ENCODE data around the gene GPD2. TPM values are rescaled to one million over a fixed set of nuclear protein-coding genes. Genes with fewer than 3 reads are reported as not detected.

GPD2 gene
- total and polyA plus RNA-seq, 2 of the 8 experiments (the other 6 are each of a cell fraction or from before 2014, with no cell fraction given), result 8.4 to 43.1 TPM

- 88% methylated on average over 1 of the region's 1 CpG; no CpG with 5 or more reads in 1 of the 2 experiments for WGBS, 2 experiments (ENCODE audit: extremely low coverage in 1 of 2, insufficient coverage in 1 of 2, insufficient read length in 1 of 2, insufficient replicate concordance in 2 of 2, low coverage in 1 of 2, low lambda C conversion rate in 2 of 2, missing lambda C conversion rate in 1 of 2)
- Histone ChIP-seq H3K27ac (ENCODE audit: low read depth, low read length) (no peak overlapping the region), H4K5ac (ENCODE audit: insufficient read length, low read depth, low read length) (no peak overlapping the region), H2AFZ (ENCODE audit: low read length) (no peak overlapping the region), H3K36me3 (ENCODE audit: control insufficient read depth in 2 of 4, insufficient read depth in 4 of 4, low read length in 3 of 4) (no peaks in the 10 kb centered on the region), H3K18ac (ENCODE audit: extremely low read depth, low read length) (no peak overlapping the region), H3K9me3 (ENCODE audit: insufficient read depth in 2 of 2, low read depth in 1 of 2, low read length in 1 of 2) (peaks cover 0 to 3% of the 10 kb centered on the region in 2 experiments; a peak in 1 of 4 replicates), H3K23me2 (ENCODE audit: low read depth, low read length) (peaks cover 3% of the 10 kb centered on the region; the same call in 1 of the 2 replicates), H2BK120ac (replicated peaks; ENCODE audit: low read depth, low read length) (no peak overlapping the region), H3K4me3 (ENCODE audit: extremely low read depth in 1 of 4, insufficient read depth in 2 of 4, low read depth in 3 of 4, low read length in 4 of 4) (no peak overlapping the region), H3K79me2 (ENCODE audit: control insufficient read depth in 1 of 2, insufficient read depth in 2 of 2, low read length in 2 of 2) (no peaks in the 10 kb centered on the region), H4K91ac (replicated peaks; ENCODE audit: insufficient read length, low read length) (no peak overlapping the region), H3K79me1 (ENCODE audit: low read depth, low read length) (no peaks in the 10 kb centered on the region), H3K23ac (ENCODE audit: insufficient read length) (no peak overlapping the region), H3K27me3 (replicated peaks in 1 of 4; ENCODE audit: control insufficient read depth in 3 of 4, extremely low read depth in 1 of 4, insufficient read depth in 3 of 4, low read length in 3 of 4) (no peaks in the 10 kb centered on the region), H3K4ac (replicated peaks; ENCODE audit: insufficient read length, low read depth, low read length) (no peak overlapping the region), H3K9ac (replicated peaks in 1 of 4; ENCODE audit: extremely low read depth in 1 of 4, low read depth in 3 of 4, low read length in 3 of 4) (no peak overlapping the region), H3K4me1 (replicated peaks in 1 of 4; ENCODE audit: control insufficient read depth in 3 of 4, insufficient read depth in 4 of 4, low read length in 3 of 4) (peaks cover 0 to 14% (median 2%) of the 10 kb centered on the region in 4 experiments; a peak in 4 of 7 replicates), H3K14ac (ENCODE audit: insufficient read length) (no peak overlapping the region), H2BK12ac (ENCODE audit: low read depth, low read length) (no peak overlapping the region), H2BK15ac (ENCODE audit: low read length) (no peak overlapping the region), H4K8ac (ENCODE audit: extremely low read depth, insufficient read depth, low read length) (no peak overlapping the region), H2BK5ac (ENCODE audit: low read depth, low read length) (no peak overlapping the region), H4K20me1 (replicated peaks in 1 of 2; ENCODE audit: control insufficient read depth in 1 of 2, insufficient read depth in 2 of 2, low read length in 2 of 2) (no peaks in the 10 kb centered on the region), H2AK5ac (ENCODE audit: low read depth, low read length) (no peak overlapping the region), H3K4me2 (ENCODE audit: insufficient read depth in 1 of 2, low read depth in 2 of 2, low read length in 2 of 2) (no peak overlapping the region), H3K56ac (replicated peaks; ENCODE audit: insufficient read length, low read depth, low read length) (no peak overlapping the region), H2BK20ac (ENCODE audit: low read length) (no peak overlapping the region)
- FAIRE-seq (no peak), DNase-seq (ENCODE audit: low read depth in 1 of 2, low spot score in 2 of 2) (no peak)
- ChIA-PET CTCF (ENCODE audit: partially characterized antibody) (interaction anchor here (0.6 to 2.7 kb wide), 2 partner anchors 8 to 37 kb away, joined by 3 to 6 read pairs; no protein-coding TSS in a partner anchor), POLR2A (ENCODE audit: partially characterized antibody) (no interaction called here)
- TF ChIP-seq BRCA1 (IDR thresholded peaks at IDR 0.05; ENCODE audit: low read depth, low read length) (no peak), FOSL1 (IDR thresholded peaks at IDR 0.05; ENCODE audit: insufficient read depth, low read depth, low read length) (no peak), E2F6 (IDR thresholded peaks at IDR 0.05) (no peak), BACH1 (IDR thresholded peaks at IDR 0.05; ENCODE audit: low read length) (no peak), SAP30 (IDR thresholded peaks at IDR 0.05; ENCODE audit: insufficient read depth, insufficient replicate concordance, low read length) (no peak), POU5F1 (IDR thresholded peaks at IDR 0.05; ENCODE audit: low read depth, low read length) (no peak), CBX8 (IDR thresholded peaks at IDR 0.05; ENCODE audit: borderline replicate concordance, low read depth, low read length) (no peak), JUND (IDR thresholded peaks at IDR 0.05; ENCODE audit: low read length) (no peak), MAFK (IDR thresholded peaks at IDR 0.05; ENCODE audit: low read depth, low read length) (no peak), JUN (IDR thresholded peaks at IDR 0.05; ENCODE audit: low read depth, low read length) (no peak), SP1 (IDR thresholded peaks at IDR 0.05; ENCODE audit: low read depth, low read length) (no peak), YY1 (IDR thresholded peaks at IDR 0.05; ENCODE audit: low read depth, low read length) (no peak), CHD1 (IDR thresholded peaks at IDR 0.05; ENCODE audit: low read depth, low read length) (no peak)
These were observed 190.8 kb downstream of the GPD2 start for GRCh38 chr2:156626931-156627330.

All from H1 (cell line).